Vagina (tissue), 2 donors: ENCODE measurements around the gene NIPAL3. TPM values are rescaled to one million over a fixed set of nuclear protein-coding genes. Genes with fewer than 3 reads are reported as not detected.
A peak's percentile ranks its signal among the peaks of the same experiment; 100 is the strongest.

Experiments used
- DNase-seq, 2 donors: peaks; one replicate each; pipeline ENCODE4 v3.0.0-alpha.2; 2017; ENCODE audit errors: extremely low spot score in 2 of 2
- H3K27ac ChIP-seq: fragments of 200-600 bp; sonication (generic); one replicate; pipeline ENCODE4 v1.5.1; 2019
- H3K27me3 ChIP-seq: fragments of 200-600 bp; sonication (generic); one replicate; pipeline ENCODE4 v1.5.1; 2019
- H3K36me3 ChIP-seq, 2 donors: fragments of 200-600 bp; sonication (generic); one replicate each; pipeline ENCODE4 v1.5.1; 2017 to 2019
- H3K4me1 ChIP-seq: fragments of 200-600 bp; sonication (generic); one replicate; pipeline ENCODE4 v1.5.1; 2019
- H3K4me3 ChIP-seq, 2 donors: fragments of 200-600 bp; sonication (generic); 1 replicate in 1 of 2; 2 replicates in 1 of 2; pipeline ENCODE4 v1.5.1; 2016 to 2019
- H3K9me3 ChIP-seq: fragments of 200-600 bp; sonication (generic); one replicate; pipeline ENCODE4 v1.5.1; 2019
- CTCF ChIP-seq, 3 experiments: fragments of 450-650 bp in 2 of 3; fragments of 200-600 bp in 1 of 3; sonication (generic) in 1 of 3; IDR thresholded peaks; one replicate each; pipeline ENCODE4 v1.5.1; 2017 to 2019; ENCODE audit warnings: antibody characterized with exemption in 3 of 3, mild to moderate bottlenecking in 2 of 3, moderate library complexity in 2 of 3
- POLR2A ChIP-seq, 2 donors: fragments of 450-650 bp; IDR thresholded peaks; one replicate each; pipeline ENCODE4 v1.6.1; 2017; ENCODE audit warnings: antibody characterized with exemption in 2 of 2, mild to moderate bottlenecking in 2 of 2, moderate library complexity in 2 of 2
- POLR2AphosphoS5 ChIP-seq, 2 donors: sonication (generic); formaldehyde crosslinking; IDR thresholded peaks; one replicate each; pipeline ENCODE4 v1.9.0; 2017; ENCODE audit warnings: antibody characterized with exemption in 2 of 2, mild to moderate bottlenecking in 2 of 2, low read depth in 1 of 2; ENCODE audit not compliant: insufficient read depth in 1 of 2
- intact Hi-C: fragments of 100-400 bp; cut with DNase I; formaldehyde crosslinking; loops from one replicate; pipeline ENCODE4 v1.15.1; 2023
- total RNA-seq: library from RNA; depleted of rRNA; stranded (reverse); fragments of >200 nt; gene quantifications from one replicate; pipeline ENCODE4 v1.2.3, GENCODE V29; 2016

The NIPAL3 gene
- total RNA-seq, 1 donor from 2014 or later: 21.1 TPM

- Histone ChIP-seq H3K9me3 (no peaks in the 10 kb centered on the region), H3K4me1 (peaks cover 13% of the 10 kb centered on the region), H3K4me3 (peak overlapping the region; percentile 56 to 81), H3K27ac (peak overlapping the region; percentile 88), H3K27me3 (no peaks in the 10 kb centered on the region), H3K36me3 (no peaks in the 10 kb centered on the region)
- no peak for TF ChIP-seq POLR2A (IDR thresholded peaks at IDR 0.05)
- TF ChIP-seq CTCF (IDR thresholded peaks at IDR 0.05): no peak
- TF ChIP-seq POLR2AphosphoS5 (IDR thresholded peaks at IDR 0.05; ENCODE audit: insufficient read depth in 1 of 2, low read depth in 1 of 2): no peak
- intact Hi-C loops: no loop called here
- DNase-seq: no peak
These were observed 85.9 kb downstream of the NIPAL3 start for GRCh38 chr1:24501371-24502064.

- H3K9me3 ChIP-seq: no peaks in the 10 kb centered on the region
- no peak for TF ChIP-seq CTCF (IDR thresholded peaks at IDR 0.05)
- peak in 1 of 2 donors; percentile 43 for TF ChIP-seq POLR2AphosphoS5 (IDR thresholded peaks at IDR 0.05; ENCODE audit: insufficient read depth in 1 of 2, low read depth in 1 of 2)
- intact Hi-C loops: no loop called here
- H3K4me3 ChIP-seq: peak overlapping the region; percentile 56 to 81
- no peaks in the 10 kb centered on the region for H3K36me3 ChIP-seq
- H3K27ac ChIP-seq: peak overlapping the region; percentile 88
- H3K4me1 ChIP-seq: peaks cover 17% of the 10 kb centered on the region
- H3K27me3 ChIP-seq: no peaks in the 10 kb centered on the region
- no peak for DNase-seq
These were observed 86.6 kb downstream of the NIPAL3 start for GRCh38 chr1:24502065-24502708.

GRCh38 chr1:24502709-24503058, 87.1 kb downstream of the NIPAL3 start, which contains the start of gene RCAN3:
TSS of gene RCAN3 (plus strand) at chr1:24502836. CDS start at chr1:24514373, 11,537 bp downstream.
- DNase-seq: no peak
- peak within 1 kb of the TSS; percentile 88 for H3K27ac ChIP-seq
- TF ChIP-seq POLR2AphosphoS5 (IDR thresholded peaks at IDR 0.05; ENCODE audit: insufficient read depth in 1 of 2, low read depth in 1 of 2) (no peak), CTCF (IDR thresholded peaks at IDR 0.05) (no peak), POLR2A (IDR thresholded peaks at IDR 0.05) (no peak)
- H3K4me3 ChIP-seq: peak within 1 kb of the TSS; percentile 56 to 81
- peaks cover 17% of the 10 kb centered on the region for H3K4me1 ChIP-seq
- H3K27me3 ChIP-seq: no peaks in the 10 kb centered on the region
- intact Hi-C loops: no loop called here
- H3K36me3 ChIP-seq: no peaks in the 10 kb centered on the region
- H3K9me3 ChIP-seq: no peaks in the 10 kb centered on the region

GRCh38 chr1:24503059-24503751, 87.6 kb downstream of the NIPAL3 start:
- Histone ChIP-seq H3K4me3 (peak overlapping the region; percentile 56 to 81), H3K27me3 (no peaks in the 10 kb centered on the region), H3K27ac (peak overlapping the region; percentile 88), H3K36me3 (no peaks in the 10 kb centered on the region), H3K9me3 (no peaks in the 10 kb centered on the region), H3K4me1 (peaks cover 17% of the 10 kb centered on the region)
- intact Hi-C loops: no loop called here
- DNase-seq: no peak
- no peak for TF ChIP-seq POLR2A (IDR thresholded peaks at IDR 0.05)
- TF ChIP-seq CTCF (IDR thresholded peaks at IDR 0.05): no peak
- TF ChIP-seq POLR2AphosphoS5 (IDR thresholded peaks at IDR 0.05; ENCODE audit: insufficient read depth in 1 of 2, low read depth in 1 of 2): peak in 1 of 2 donors; percentile 45
